ENCODE data around the gene GPX3.

GPX3 gene

GRCh38 chr5:151058891-151059489, 38.6 kb downstream of the GPX3 start:
- TF ChIP-seq CTCF (IDR thresholded peaks at IDR 0.05): no peak
- no peaks in the 10 kb centered on the region for H3K9me3 ChIP-seq
- H3K4me3 ChIP-seq (ENCODE audit: low read depth in 1 of 2, low read length in 1 of 2): peak overlapping the region; percentile 19 to 54
- H3K4me1 ChIP-seq (ENCODE audit: control insufficient read depth in 1 of 2, insufficient read depth in 1 of 2, low read depth in 1 of 2, low read length in 1 of 2): peaks cover 100% of the 10 kb centered on the region in 2 experiments
- peaks cover 82% of the 10 kb centered on the region for H3K36me3 ChIP-seq
- no peaks in the 10 kb centered on the region for H3K27me3 ChIP-seq
- peak overlapping the region; percentile 99 for H3K27ac ChIP-seq

GRCh38 chr5:151060742-151061141, 40.4 kb downstream of the GPX3 start:
- Histone ChIP-seq H3K27me3 (no peaks in the 10 kb centered on the region), H3K4me1 (ENCODE audit: control insufficient read depth in 1 of 2, insufficient read depth in 1 of 2, low read depth in 1 of 2, low read length in 1 of 2) (peaks cover 95 to 96% of the 10 kb centered on the region in 2 experiments), H3K4me3 (ENCODE audit: low read depth in 1 of 2, low read length in 1 of 2) (peak overlapping the region; percentile 19 to 54)

DNA sequence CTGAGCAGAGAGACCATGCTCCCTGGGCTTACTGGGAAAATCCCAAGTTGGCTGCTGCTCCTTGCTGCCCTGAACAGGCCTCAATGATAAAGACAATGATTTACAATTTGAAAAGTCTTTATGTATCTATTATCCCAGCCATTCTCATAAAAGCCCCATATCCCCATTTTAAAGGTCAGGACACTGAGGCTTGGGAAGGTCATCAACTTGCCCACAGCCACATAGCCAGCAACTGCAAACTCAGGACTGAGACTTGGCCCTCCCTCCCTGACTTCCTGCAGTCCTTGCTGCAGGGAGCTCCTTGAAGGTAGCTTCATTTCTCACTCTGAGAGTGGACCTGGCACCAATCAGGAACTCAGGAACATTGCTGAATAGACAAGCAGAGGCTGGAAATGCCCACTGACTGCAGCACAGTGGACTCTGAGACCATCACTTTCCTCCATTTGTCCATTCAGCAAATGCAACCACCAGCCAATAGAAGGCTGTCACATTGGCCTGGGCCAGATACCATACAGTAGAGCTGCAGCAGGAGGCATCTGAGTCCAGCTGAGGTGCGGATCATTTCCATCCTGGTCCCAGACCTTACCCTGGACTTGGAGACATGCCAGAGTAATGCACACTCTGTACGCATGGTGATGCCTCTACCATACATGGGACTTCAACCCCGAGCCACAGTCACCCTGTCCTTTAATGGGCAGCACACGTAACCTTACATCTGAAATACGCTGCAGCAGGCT, 42.2 kb downstream of the GPX3 start:
- peaks cover 77 to 80% of the 10 kb centered on the region in 2 experiments for H3K4me1 ChIP-seq (ENCODE audit: control insufficient read depth in 1 of 2, insufficient read depth in 1 of 2, low read depth in 1 of 2, low read length in 1 of 2)
- peak overlapping the region; percentile 99 for H3K27ac ChIP-seq
- H3K27me3 ChIP-seq: no peaks in the 10 kb centered on the region
- no peak for TF ChIP-seq CTCF (IDR thresholded peaks at IDR 0.05)
- no peaks in the 10 kb centered on the region for H3K9me3 ChIP-seq
- H3K36me3 ChIP-seq: peaks cover 68% of the 10 kb centered on the region
- peak overlapping the region in 1 of 2 experiments; percentile 53 for H3K4me3 ChIP-seq (ENCODE audit: low read depth in 1 of 2, low read length in 1 of 2)

More at GRCh38 chr5:151060742-151061141, 40.4 kb downstream of the GPX3 start:
- H3K36me3 ChIP-seq: peaks cover 72% of the 10 kb centered on the region
- H3K27ac ChIP-seq: peak overlapping the region; percentile 99
- TF ChIP-seq CTCF (IDR thresholded peaks at IDR 0.05): no peak
- H3K9me3 ChIP-seq: no peaks in the 10 kb centered on the region

GRCh38 chr5:151063142-151063989, 43.0 kb downstream of the GPX3 start:
- Histone ChIP-seq H3K4me3 (ENCODE audit: low read depth in 1 of 2, low read length in 1 of 2) (peak overlapping the region; percentile 16 to 53), H3K36me3 (peaks cover 67% of the 10 kb centered on the region), H3K4me1 (ENCODE audit: control insufficient read depth in 1 of 2, insufficient read depth in 1 of 2, low read depth in 1 of 2, low read length in 1 of 2) (peaks cover 73 to 78% of the 10 kb centered on the region in 2 experiments), H3K27me3 (no peaks in the 10 kb centered on the region), H3K9me3 (no peaks in the 10 kb centered on the region), H3K27ac (peak overlapping the region; percentile 99)
- no peak for TF ChIP-seq CTCF (IDR thresholded peaks at IDR 0.05)

GRCh38 chr5:151064916-151065499, 44.6 kb downstream of the GPX3 start:
- Histone ChIP-seq H3K36me3 (peaks cover 66% of the 10 kb centered on the region), H3K4me1 (ENCODE audit: control insufficient read depth in 1 of 2, insufficient read depth in 1 of 2, low read depth in 1 of 2, low read length in 1 of 2) (peaks cover 70 to 78% of the 10 kb centered on the region in 2 experiments), H3K27me3 (no peaks in the 10 kb centered on the region), H3K27ac (peak overlapping the region; percentile 99), H3K4me3 (ENCODE audit: low read depth in 1 of 2, low read length in 1 of 2) (no peak overlapping the region), H3K9me3 (no peaks in the 10 kb centered on the region)
- no peak for TF ChIP-seq CTCF (IDR thresholded peaks at IDR 0.05)

Data from neutrophil (primary cell).